Naive B cell (primary cell): ENCODE results near the gene TSACC. TPM values are rescaled to one million over a fixed set of nuclear protein-coding genes. Genes with fewer than 3 reads are reported as not detected.
A peak's percentile ranks its signal among the peaks of the same experiment; 100 is the strongest.

ENCODE experiments used
- ATAC-seq, 2 donors: fragments of 150-1000 bp; cut with Tn5 transposase; 2 replicates each; pipeline ENCODE4 v1.10.0; 2021; ENCODE audit warnings: low read depth in 2 of 2, mild to moderate bottlenecking in 2 of 2, moderate library complexity in 2 of 2
- DNase-seq: peaks from one replicate; pipeline ENCODE4 v3.0.0; 2022
- H3K27ac Mint-ChIP-seq, 6 donors: one replicate each; pipeline ENCODE4 v1.8.0; 2020 to 2022; ENCODE audit warnings: mild to moderate bottlenecking in 6 of 6, mixed read lengths in 6 of 6, moderate library complexity in 5 of 6, inconsistent platforms in 2 of 6
- H3K27me3 Mint-ChIP-seq, 3 donors: one replicate each; pipeline ENCODE4 v1.8.0; 2021 to 2022; ENCODE audit warnings: mixed read lengths in 3 of 3, mild to moderate bottlenecking in 1 of 3
- H3K36me3 Mint-ChIP-seq, 2 donors: one replicate each; pipeline ENCODE4 v1.8.0; 2020 to 2022; ENCODE audit warnings: mixed read lengths in 2 of 2, inconsistent platforms in 1 of 2, mild to moderate bottlenecking in 1 of 2
- H3K4me1 Mint-ChIP-seq, 3 donors: one replicate each; pipeline ENCODE4 v1.8.0; 2020 to 2022; ENCODE audit warnings: mixed read lengths in 3 of 3, inconsistent platforms in 1 of 3, mild to moderate bottlenecking in 1 of 3, moderate library complexity in 1 of 3
- H3K4me3 Mint-ChIP-seq, 8 donors: one replicate each; pipeline ENCODE4 v1.8.0; 2020 to 2022; ENCODE audit warnings: mild to moderate bottlenecking in 8 of 8, mixed read lengths in 8 of 8, moderate library complexity in 8 of 8, inconsistent platforms in 2 of 8
- H3K9me3 Mint-ChIP-seq, 7 donors: one replicate each; pipeline ENCODE4 v1.8.0; 2020 to 2022; ENCODE audit warnings: mixed read lengths in 7 of 7, mild to moderate bottlenecking in 5 of 7, inconsistent platforms in 2 of 7, moderate library complexity in 1 of 7
- polyA plus RNA-seq, 6 donors: library from polyadenylated mRNA; unstranded; fragments of 300-500 nt; fragmentation: Illumina TruSeq; gene quantifications; one replicate each; pipeline ENCODE4 v1.2.3, GENCODE V29; 2021; ENCODE audit warnings: low read depth in 6 of 6

The TSACC gene
- polyA plus RNA-seq, 6 donors from 2014 or later: 1.2 TPM; not detected in 5

GRCh38 chr1:156393095-156393494 lies 54.8 kb downstream of the TSACC start:
- no peak for DNase-seq
- no peak overlapping the region for H3K4me3 Mint-ChIP-seq
- H3K36me3 Mint-ChIP-seq: no peaks in the 10 kb centered on the region
- peak overlapping the region in 1 of 6 donors; percentile 49 for H3K27ac Mint-ChIP-seq
- H3K9me3 Mint-ChIP-seq: peaks cover 0 to 2% (median 0%) of the 10 kb centered on the region in 7 donors
- peaks cover under 1 to 10% (median 10%) of the 10 kb centered on the region in 3 donors for H3K4me1 Mint-ChIP-seq
- H3K27me3 Mint-ChIP-seq: peaks cover 25 to 56% (median 42%) of the 10 kb centered on the region in 3 donors
- ATAC-seq: no peak

- no peak for DNase-seq
- H3K36me3 Mint-ChIP-seq: no peaks in the 10 kb centered on the region
- no peak overlapping the region for H3K27ac Mint-ChIP-seq
- H3K4me3 Mint-ChIP-seq: peak overlapping the region in 1 of 8 donors; percentile 47
- H3K4me1 Mint-ChIP-seq: peaks cover 7 to 17% (median 13%) of the 10 kb centered on the region in 3 donors
- no peak for ATAC-seq
- peaks cover 0 to 3% (median 0%) of the 10 kb centered on the region in 7 donors for H3K9me3 Mint-ChIP-seq
- peaks cover 20 to 55% (median 36%) of the 10 kb centered on the region in 3 donors for H3K27me3 Mint-ChIP-seq
Observed at GRCh38 chr1:156394082-156394481, 55.8 kb downstream of the TSACC start.

GRCh38 chr1:156394835-156395461 lies 56.6 kb downstream of the TSACC start:
- H3K9me3 Mint-ChIP-seq: peaks cover 0 to 3% (median 0%) of the 10 kb centered on the region in 7 donors
- DNase-seq (no peak), ATAC-seq (peak; percentile 65 to 71)
- H3K36me3 Mint-ChIP-seq: no peaks in the 10 kb centered on the region
- H3K4me1 Mint-ChIP-seq: peaks cover 16 to 19% (median 18%) of the 10 kb centered on the region in 3 donors
- H3K27me3 Mint-ChIP-seq: peaks cover 11 to 54% (median 27%) of the 10 kb centered on the region in 3 donors
- peak overlapping the region in 1 of 8 donors; percentile 44 for H3K4me3 Mint-ChIP-seq
- H3K27ac Mint-ChIP-seq: no peak overlapping the region

Other genes starting within 250 kb of the TSACC start
- 1 to 10 TPM in 4 of 6 donors, under 1 TPM in 2; 0.33 to 3.0 (median 1.4) TPM for gene LMNA, start 223.8 kb upstream of the TSACC start, polyA plus RNA-seq
- gene SEMA4A, start 184.9 kb upstream of the TSACC start, polyA plus RNA-seq: 10 to 100 TPM; 23.3 to 37.3 (median 29.5) TPM
- 10 to 100 TPM in 4 of 6 donors, 1 to 10 TPM in 1, not detected in 1; 9.3 to 16.8 (median 12.9) TPM for gene SLC25A44, start 144.4 kb upstream of the TSACC start, polyA plus RNA-seq
- 100 to 1,000 TPM; 107 to 157 (median 115) TPM for gene PMF1, start 125.5 kb upstream of the TSACC start, polyA plus RNA-seq
- gene BGLAP, start 96.3 kb upstream of the TSACC start, polyA plus RNA-seq: 1 to 10 TPM in 1 of 6 donors, not detected in 5; 1.1 TPM
- gene PAQR6, start 90.5 kb upstream of the TSACC start, polyA plus RNA-seq: not detected
- gene SMG5, start 55.7 kb upstream of the TSACC start, polyA plus RNA-seq: 10 to 100 TPM in 5 of 6 donors, 1 to 10 TPM in 1; 8.3 to 30.9 (median 12.6) TPM
- 10 to 100 TPM in 3 of 6 donors, 1 to 10 TPM in 3; 6.9 to 13.0 (median 9.5) TPM for gene TMEM79, start 54.2 kb upstream of the TSACC start, polyA plus RNA-seq
- 10 to 100 TPM in 2 of 6 donors, 1 to 10 TPM in 4; 6.3 to 13.4 (median 8.9) TPM for gene GLMP, start 42.8 kb upstream of the TSACC start, polyA plus RNA-seq
- not detected for gene VHLL, start 39.2 kb upstream of the TSACC start, polyA plus RNA-seq
- gene CCT3, start 234 bp upstream of the TSACC start, polyA plus RNA-seq: 100 to 1,000 TPM; 161 to 293 (median 183) TPM
- not detected for gene RHBG, start 30.7 kb downstream of the TSACC start, polyA plus RNA-seq
- 10 to 100 TPM in 3 of 6 donors, 1 to 10 TPM in 3; 6.9 to 15.8 (median 9.1) TPM for gene MEF2D, start 162.2 kb downstream of the TSACC start, polyA plus RNA-seq
- not detected for gene IQGAP3, start 234.0 kb downstream of the TSACC start, polyA plus RNA-seq
- 1 to 10 TPM in 5 of 6 donors, not detected in 1; 2.4 to 4.5 (median 3.2) TPM for gene TTC24, start 241.2 kb downstream of the TSACC start, polyA plus RNA-seq